Smooth muscle cell (in vitro differentiated cells): ENCODE data around the gene SYNJ1. TPM values are rescaled to one million over a fixed set of nuclear protein-coding genes. Genes with fewer than 3 reads are reported as not detected.

Experiments used
- DNase-seq: peaks from one replicate; lab custom pipeline; 2025; ENCODE audit not compliant: unreplicated experiment; lab: John Stamatoyannopoulos, UW
- H2AFZ ChIP-seq: fragments of 200-600 bp; sonication (generic); 2 replicates; pipeline ENCODE4 v1.6.0; 2016; ENCODE audit warnings: antibody characterized with exemption, low read depth, mild to moderate bottlenecking
- H3F3A ChIP-seq: fragments of 200-600 bp; sonication (generic); 2 replicates; pipeline ENCODE4 v1.6.0; 2017; ENCODE audit warnings: antibody characterized with exemption, low read depth
- H3K27ac ChIP-seq: fragments of 200-600 bp; sonication (generic); 2 replicates; pipeline ENCODE4 v1.5.1; 2016; ENCODE audit warnings: low read depth, mild to moderate bottlenecking
- H3K27me3 ChIP-seq: fragments of 200-600 bp; sonication (generic); 2 replicates; pipeline ENCODE4 v1.6.1; 2016; ENCODE audit warnings: low read depth, mild to moderate bottlenecking
- H3K36me3 ChIP-seq: fragments of 200-600 bp; sonication (generic); 2 replicates; pipeline ENCODE4 v1.5.1; 2016; ENCODE audit warnings: low read depth
- H3K4me1 ChIP-seq: fragments of 200-600 bp; sonication (generic); 2 replicates; pipeline ENCODE4 v1.5.1; 2016; ENCODE audit warnings: low read depth
- H3K4me2 ChIP-seq: fragments of 200-600 bp; sonication (generic); 2 replicates; pipeline ENCODE4 v1.6.0; 2016; ENCODE audit warnings: mild to moderate bottlenecking
- H3K4me3 ChIP-seq: fragments of 200-600 bp; sonication (generic); 2 replicates; pipeline ENCODE4 v1.5.1; 2016; ENCODE audit warnings: mild to moderate bottlenecking
- H3K79me2 ChIP-seq: fragments of 200-600 bp; sonication (generic); 2 replicates; pipeline ENCODE4 v1.6.0; 2016; ENCODE audit warnings: low read depth, mild to moderate bottlenecking
- H3K9ac ChIP-seq: fragments of 200-600 bp; sonication (generic); 2 replicates; pipeline ENCODE4 v1.6.0; 2016; ENCODE audit warnings: low read depth
- H3K9me3 ChIP-seq: fragments of 200-600 bp; sonication (generic); replicated peaks from 2 replicates; pipeline ENCODE4 v1.5.1; 2016; ENCODE audit warnings: low read depth
- H4K20me1 ChIP-seq: fragments of 200-600 bp; sonication (generic); 2 replicates; pipeline ENCODE4 v1.6.0; 2016; ENCODE audit warnings: low read depth
- CTCF ChIP-seq: fragments of 200-600 bp; sonication (generic); IDR thresholded peaks from 2 replicates; pipeline ENCODE4 v1.5.1; 2017; ENCODE audit warnings: borderline replicate concordance, mild to moderate bottlenecking, antibody characterized with exemption; ENCODE audit not compliant: insufficient read depth, poor library complexity, severe bottlenecking
- WGBS: methylation state at CpG from one replicate; pipeline ENCODE4 v1.1.7; 2016; ENCODE audit warnings: low lambda C conversion rate; 5-methylcytosine and 5-hydroxymethylcytosine counted together
- polyA plus RNA-seq: library from polyadenylated mRNA; unstranded; fragments of >200 nt; fragmentation: Nextera tagmentation; extraction: Ambion mirVana; gene quantifications from 2 replicates; pipeline ENCODE4 v1.2.1, GENCODE V29; 2016
- total RNA-seq: library from RNA; depleted of rRNA; stranded (reverse); fragments of >200 nt; gene quantifications from 2 replicates; pipeline ENCODE4 v1.2.3, GENCODE V29; 2014

The SYNJ1 gene
- total and polyA plus RNA-seq, 2 experiments from 2014 or later, result 2.7 to 8.5 TPM

- no peak for DNase-seq
- Histone ChIP-seq H2AFZ (no peak overlapping the region), H3K36me3 (no peaks in the 10 kb centered on the region), H3K4me2 (no peak overlapping the region), H3K4me3 (no peak overlapping the region), H3K9ac (no peak overlapping the region), H4K20me1 (no peaks in the 10 kb centered on the region), H3K9me3 (no peaks in the 10 kb centered on the region), H3K27me3 (no peaks in the 10 kb centered on the region), H3K79me2 (no peaks in the 10 kb centered on the region), H3K27ac (no peak overlapping the region), H3K4me1 (no peaks in the 10 kb centered on the region), H3F3A (no peaks in the 10 kb centered on the region)
- TF ChIP-seq CTCF, result no peak
- 82% methylated on average over 11 of the region's 11 CpGs for WGBS
Observed at GRCh38 chr21:32595431-32595830, 132.4 kb downstream of the SYNJ1 start.

GRCh38 chr21:32593690-32594089 is 134.1 kb downstream of the SYNJ1 start:
- Histone ChIP-seq H3K27me3 (no peaks in the 10 kb centered on the region), H3K9me3 (no peaks in the 10 kb centered on the region), H3K27ac (no peak overlapping the region), H3K4me2 (no peak overlapping the region), H3K4me3 (no peak overlapping the region), H3K79me2 (no peaks in the 10 kb centered on the region), H3K36me3 (no peaks in the 10 kb centered on the region), H2AFZ (no peak overlapping the region), H3K9ac (no peak overlapping the region), H3K4me1 (no peaks in the 10 kb centered on the region), H3F3A (no peaks in the 10 kb centered on the region), H4K20me1 (no peaks in the 10 kb centered on the region)
- no peak for DNase-seq
- WGBS, result 93% methylated on average over 8 of the region's 8 CpGs
- no peak for TF ChIP-seq CTCF

- Histone ChIP-seq H3K4me1 (no peaks in the 10 kb centered on the region), H3K9ac (no peak overlapping the region), H3K79me2 (no peaks in the 10 kb centered on the region), H3K36me3 (no peaks in the 10 kb centered on the region), H2AFZ (no peak overlapping the region), H3K4me2 (no peak overlapping the region), H3F3A (no peaks in the 10 kb centered on the region), H3K27ac (no peak overlapping the region), H3K4me3 (no peak overlapping the region), H4K20me1 (no peaks in the 10 kb centered on the region), H3K9me3 (no peaks in the 10 kb centered on the region), H3K27me3 (no peaks in the 10 kb centered on the region)
- no peak for TF ChIP-seq CTCF
- no peak for DNase-seq
- 71% methylated on average over 10 of the region's 10 CpGs for WGBS
Observed at GRCh38 chr21:32592929-32593502, 134.8 kb downstream of the SYNJ1 start.

GRCh38 chr21:32590130-32590529 is 137.7 kb downstream of the SYNJ1 start:
- Histone ChIP-seq H3K4me3 (no peak overlapping the region), H3K4me2 (no peak overlapping the region), H3K27ac (no peak overlapping the region), H4K20me1 (no peaks in the 10 kb centered on the region), H3K36me3 (no peaks in the 10 kb centered on the region), H3K4me1 (no peaks in the 10 kb centered on the region), H3F3A (no peaks in the 10 kb centered on the region), H3K9me3 (no peaks in the 10 kb centered on the region), H3K79me2 (no peaks in the 10 kb centered on the region), H2AFZ (no peak overlapping the region), H3K27me3 (no peaks in the 10 kb centered on the region), H3K9ac (no peak overlapping the region)
- 98% methylated on average over 4 of the region's 4 CpGs for WGBS
- TF ChIP-seq CTCF, result no peak
- no peak for DNase-seq
